Sigmoid colon (tissue), 4 donors: ENCODE results near the gene TAS1R3.

ENCODE experiments used
- CTCF ChIP-seq, 4 experiments: fragments of 450-650 bp in 3 of 4; fragments of 200-600 bp in 1 of 4; IDR thresholded peaks; one replicate each; pipeline ENCODE4 v1.5.1; 2016 to 2019; ENCODE audit warnings: antibody characterized with exemption in 4 of 4, mild to moderate bottlenecking in 3 of 4, moderate library complexity in 2 of 4
- EP300 ChIP-seq, 4 donors: sonication (generic); formaldehyde crosslinking; IDR thresholded peaks; one replicate each; pipeline ENCODE4 v1.6.1; 2017; ENCODE audit warnings: antibody characterized with exemption in 4 of 4

GRCh38 chr1:1355416-1355815 is 24.3 kb downstream of the TAS1R3 start:
- no peak for TF ChIP-seq CTCF (IDR thresholded peaks at IDR 0.05)
- no peak for TF ChIP-seq EP300 (IDR thresholded peaks at IDR 0.05)
